GM12878 (cell line): ENCODE results near the gene DNMT1. TPM values are rescaled to one million over a fixed set of nuclear protein-coding genes. Genes with fewer than 3 reads are reported as not detected.

ENCODE experiments used
- BCL11A ChIP-seq: IDR thresholded peaks from 2 replicates; pipeline ENCODE4 v1.6.1; 2011; ENCODE audit warnings: low read depth, low read length
- CBFB ChIP-seq: IDR thresholded peaks from 2 replicates; pipeline ENCODE4 v1.6.1; 2016; ENCODE audit warnings: antibody characterized with exemption, low read depth
- CBX5 ChIP-seq: sonication (generic); IDR thresholded peaks from 2 replicates; pipeline ENCODE4 v1.6.1; 2016; ENCODE audit warnings: low read depth, moderate library complexity, mild to moderate bottlenecking, inconsistent platforms
- CHD2 ChIP-seq: IDR thresholded peaks from 2 replicates; pipeline ENCODE4 v1.6.1; 2011; ENCODE audit warnings: low read depth, low read length, improper control_type of control experiment, borderline replicate concordance
- CREB1 ChIP-seq: IDR thresholded peaks from 2 replicates; pipeline ENCODE4 v1.6.1; 2012; ENCODE audit warnings: low read depth, mild to moderate bottlenecking, inconsistent platforms
- CREM ChIP-seq: IDR thresholded peaks from 2 replicates; pipeline ENCODE4 v1.6.1; 2014; ENCODE audit warnings: antibody characterized with exemption, low read depth
- ETV6 ChIP-seq, 2 experiments: fragments of 450-650 bp in 1 of 2; IDR thresholded peaks in 1 of 2; conservative IDR thresholded peaks in 1 of 2; 2 replicates each; pipeline ENCODE4 v1.6.1; 2014; ENCODE audit warnings: antibody characterized with exemption in 1 of 2, borderline replicate concordance in 1 of 2, low read depth in 1 of 2, mild to moderate bottlenecking in 1 of 2, moderate library complexity in 1 of 2
- FOS ChIP-seq: IDR thresholded peaks from 3 replicates; pipeline ENCODE4 v1.6.1; 2011; ENCODE audit warnings: borderline replicate concordance; ENCODE audit not compliant: insufficient read length; ENCODE audit errors: extremely low read depth
- FOXK2 ChIP-seq: fragments of 450-650 bp; IDR thresholded peaks from 2 replicates; pipeline ENCODE4 v1.6.1; 2017; ENCODE audit warnings: mild to moderate bottlenecking, moderate library complexity
- MTA2 ChIP-seq: fragments of 450-650 bp; IDR thresholded peaks from 2 replicates; pipeline ENCODE4 v1.6.1; 2016; ENCODE audit warnings: low read depth, mild to moderate bottlenecking, moderate library complexity
- PML ChIP-seq: IDR thresholded peaks from 2 replicates; pipeline ENCODE4 v1.6.1; 2012; ENCODE audit warnings: low read length, inconsistent platforms
- RELA ChIP-seq: fragments of 450-650 bp; IDR thresholded peaks from 2 replicates; pipeline ENCODE4 v1.8.0; 2014; ENCODE audit warnings: borderline replicate concordance; ENCODE audit not compliant: partially characterized antibody
- TCF12 ChIP-seq: IDR thresholded peaks from 2 replicates; pipeline ENCODE4 v1.6.1; 2011; ENCODE audit warnings: low read depth, mild to moderate bottlenecking, low read length
- TCF7 ChIP-seq: IDR thresholded peaks from 2 replicates; pipeline ENCODE4 v1.6.1; 2014; ENCODE audit warnings: antibody characterized with exemption, borderline replicate concordance
- YY1 ChIP-seq: IDR thresholded peaks from 2 replicates; pipeline ENCODE4 v1.6.1; 2011; ENCODE audit warnings: low read depth, mild to moderate bottlenecking, low read length
- polyA plus RNA-seq, 11 experiments: library from polyadenylated mRNA; depleted of rRNA in 4 of 11; unstranded in 6 of 11; stranded (reverse) in 5 of 11; fragments of >200 nt; fragmentation: Nextera tagmentation in 4 of 11; fragmentation: Illumina TruSeq in 1 of 11; extraction: Ambion mirVana in 4 of 11; extraction: Trizol in 1 of 11; gene quantifications; 1 replicate in 1 of 11; 2 replicates in 10 of 11; pipeline versions ENCODE4 v1.2.1 to v1.2.3, GENCODE V29; 2011 to 2016; ENCODE audit warnings: inconsistent platforms in 2 of 11, missing spikeins in 2 of 11, low read depth in 1 of 11
- total RNA-seq, 4 experiments: library from RNA; depleted of rRNA in 3 of 4; stranded (reverse); fragments of >200 nt in 3 of 4; fragmentation: Illumina TruSeq in 1 of 4; extraction: Trizol in 1 of 4; gene quantifications; 2 replicates each; pipeline versions ENCODE4 v1.2.1 to v1.2.3, GENCODE V29; 2013 to 2021
- TF ChIP-seq, protein P1 (sequence below): fragments of 450-650 bp; IDR thresholded peaks from 2 replicates; pipeline ENCODE4 v1.6.1; 2017; ENCODE audit warnings: low read depth, mild to moderate bottlenecking, moderate library complexity
- TF ChIP-seq, protein P2 (sequence below): IDR thresholded peaks from 2 replicates; pipeline ENCODE4 v1.6.1; 2012; ENCODE audit warnings: low read length, inconsistent platforms
- TF ChIP-seq, protein P3 (sequence below): fragments of 150-350 bp; IDR thresholded peaks from 2 replicates; pipeline ENCODE4 v1.6.1; 2016; ENCODE audit warnings: low read depth, low read length
- TF ChIP-seq, protein P4 (sequence below): fragments of 450-650 bp; IDR thresholded peaks from 2 replicates; pipeline ENCODE4 v1.6.1; 2017; ENCODE audit warnings: mild to moderate bottlenecking, moderate library complexity

The DNMT1 gene
- total and polyA plus RNA-seq, 10 of the 15 experiments (the other 5 are each of a cell fraction or from before 2014, with no cell fraction given), result 70.0 to 290 (median 133) TPM

DNA sequence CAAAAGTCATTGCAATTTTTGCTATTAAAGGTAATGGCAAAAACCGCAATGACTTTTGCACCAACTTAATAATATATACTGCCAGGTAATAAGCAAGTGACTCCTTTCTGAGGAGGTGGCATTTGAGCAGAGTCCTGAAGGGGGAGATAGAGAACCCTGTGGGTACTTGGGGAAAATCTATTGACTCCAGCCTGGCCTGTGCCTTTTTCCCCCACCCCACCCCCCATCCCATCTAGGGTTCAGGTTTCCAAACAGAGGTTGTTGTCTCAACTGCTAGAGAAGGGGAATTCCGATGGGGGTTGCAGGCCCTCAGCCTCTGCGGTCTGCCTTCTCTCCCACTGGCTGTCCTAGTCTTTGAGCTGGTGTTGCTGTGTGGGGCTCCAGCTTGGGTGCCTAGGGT lies 24.9 kb upstream of the DNMT1 start (continued):
- TF ChIP-seq, protein P1, sequence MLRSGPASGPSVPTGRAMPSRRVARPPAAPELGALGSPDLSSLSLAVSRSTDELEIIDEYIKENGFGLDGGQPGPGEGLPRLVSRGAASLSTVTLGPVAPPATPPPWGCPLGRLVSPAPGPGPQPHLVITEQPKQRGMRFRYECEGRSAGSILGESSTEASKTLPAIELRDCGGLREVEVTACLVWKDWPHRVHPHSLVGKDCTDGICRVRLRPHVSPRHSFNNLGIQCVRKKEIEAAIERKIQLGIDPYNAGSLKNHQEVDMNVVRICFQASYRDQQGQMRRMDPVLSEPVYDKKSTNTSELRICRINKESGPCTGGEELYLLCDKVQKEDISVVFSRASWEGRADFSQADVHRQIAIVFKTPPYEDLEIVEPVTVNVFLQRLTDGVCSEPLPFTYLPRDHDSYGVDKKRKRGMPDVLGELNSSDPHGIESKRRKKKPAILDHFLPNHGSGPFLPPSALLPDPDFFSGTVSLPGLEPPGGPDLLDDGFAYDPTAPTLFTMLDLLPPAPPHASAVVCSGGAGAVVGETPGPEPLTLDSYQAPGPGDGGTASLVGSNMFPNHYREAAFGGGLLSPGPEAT, result peak; percentile 95
- TF ChIP-seq YY1 (0 out of 2 replicates have a peak, but pooled peaks have one; percentile 15), CREM (peak; percentile 63; the same call in 1 of the 2 replicates), PML (peak; percentile 49; the same call in 1 of the 2 replicates), TCF12 (peak; percentile 84), CBX5 (peak; percentile 89), CBFB (peak; percentile 72; the same call in 1 of the 2 replicates), MTA2 (0 out of 2 replicates have a peak, but pooled peaks have one; percentile 32), TCF7 (peak; percentile 23; the same call in 1 of the 2 replicates), CREB1 (peak; percentile 64), RELA (peak; percentile 99), BCL11A (peak; percentile 65), FOXK2 (no peak), CHD2 (peak; percentile 75), ETV6 (conservative IDR thresholded peaks at IDR 0.05 in 1 of 2, IDR thresholded peaks at IDR 0.05 in 1 of 2; ENCODE audit: borderline replicate concordance in 1 of 2, low read depth in 1 of 2) (peak in 1 of 2 experiments; percentile 15; a peak in 1 of 4 replicates), FOS (no peak)
- TF ChIP-seq, protein P2, sequence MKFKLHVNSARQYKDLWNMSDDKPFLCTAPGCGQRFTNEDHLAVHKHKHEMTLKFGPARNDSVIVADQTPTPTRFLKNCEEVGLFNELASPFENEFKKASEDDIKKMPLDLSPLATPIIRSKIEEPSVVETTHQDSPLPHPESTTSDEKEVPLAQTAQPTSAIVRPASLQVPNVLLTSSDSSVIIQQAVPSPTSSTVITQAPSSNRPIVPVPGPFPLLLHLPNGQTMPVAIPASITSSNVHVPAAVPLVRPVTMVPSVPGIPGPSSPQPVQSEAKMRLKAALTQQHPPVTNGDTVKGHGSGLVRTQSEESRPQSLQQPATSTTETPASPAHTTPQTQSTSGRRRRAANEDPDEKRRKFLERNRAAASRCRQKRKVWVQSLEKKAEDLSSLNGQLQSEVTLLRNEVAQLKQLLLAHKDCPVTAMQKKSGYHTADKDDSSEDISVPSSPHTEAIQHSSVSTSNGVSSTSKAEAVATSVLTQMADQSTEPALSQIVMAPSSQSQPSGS, result peak; percentile 68; the same call in 1 of the 2 replicates
- TF ChIP-seq, protein P3, sequence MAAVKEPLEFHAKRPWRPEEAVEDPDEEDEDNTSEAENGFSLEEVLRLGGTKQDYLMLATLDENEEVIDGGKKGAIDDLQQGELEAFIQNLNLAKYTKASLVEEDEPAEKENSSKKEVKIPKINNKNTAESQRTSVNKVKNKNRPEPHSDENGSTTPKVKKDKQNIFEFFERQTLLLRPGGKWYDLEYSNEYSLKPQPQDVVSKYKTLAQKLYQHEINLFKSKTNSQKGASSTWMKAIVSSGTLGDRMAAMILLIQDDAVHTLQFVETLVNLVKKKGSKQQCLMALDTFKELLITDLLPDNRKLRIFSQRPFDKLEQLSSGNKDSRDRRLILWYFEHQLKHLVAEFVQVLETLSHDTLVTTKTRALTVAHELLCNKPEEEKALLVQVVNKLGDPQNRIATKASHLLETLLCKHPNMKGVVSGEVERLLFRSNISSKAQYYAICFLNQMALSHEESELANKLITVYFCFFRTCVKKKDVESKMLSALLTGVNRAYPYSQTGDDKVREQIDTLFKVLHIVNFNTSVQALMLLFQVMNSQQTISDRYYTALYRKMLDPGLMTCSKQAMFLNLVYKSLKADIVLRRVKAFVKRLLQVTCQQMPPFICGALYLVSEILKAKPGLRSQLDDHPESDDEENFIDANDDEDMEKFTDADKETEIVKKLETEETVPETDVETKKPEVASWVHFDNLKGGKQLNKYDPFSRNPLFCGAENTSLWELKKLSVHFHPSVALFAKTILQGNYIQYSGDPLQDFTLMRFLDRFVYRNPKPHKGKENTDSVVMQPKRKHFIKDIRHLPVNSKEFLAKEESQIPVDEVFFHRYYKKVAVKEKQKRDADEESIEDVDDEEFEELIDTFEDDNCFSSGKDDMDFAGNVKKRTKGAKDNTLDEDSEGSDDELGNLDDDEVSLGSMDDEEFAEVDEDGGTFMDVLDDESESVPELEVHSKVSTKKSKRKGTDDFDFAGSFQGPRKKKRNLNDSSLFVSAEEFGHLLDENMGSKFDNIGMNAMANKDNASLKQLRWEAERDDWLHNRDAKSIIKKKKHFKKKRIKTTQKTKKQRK, result no peak
- TF ChIP-seq, protein P4, sequence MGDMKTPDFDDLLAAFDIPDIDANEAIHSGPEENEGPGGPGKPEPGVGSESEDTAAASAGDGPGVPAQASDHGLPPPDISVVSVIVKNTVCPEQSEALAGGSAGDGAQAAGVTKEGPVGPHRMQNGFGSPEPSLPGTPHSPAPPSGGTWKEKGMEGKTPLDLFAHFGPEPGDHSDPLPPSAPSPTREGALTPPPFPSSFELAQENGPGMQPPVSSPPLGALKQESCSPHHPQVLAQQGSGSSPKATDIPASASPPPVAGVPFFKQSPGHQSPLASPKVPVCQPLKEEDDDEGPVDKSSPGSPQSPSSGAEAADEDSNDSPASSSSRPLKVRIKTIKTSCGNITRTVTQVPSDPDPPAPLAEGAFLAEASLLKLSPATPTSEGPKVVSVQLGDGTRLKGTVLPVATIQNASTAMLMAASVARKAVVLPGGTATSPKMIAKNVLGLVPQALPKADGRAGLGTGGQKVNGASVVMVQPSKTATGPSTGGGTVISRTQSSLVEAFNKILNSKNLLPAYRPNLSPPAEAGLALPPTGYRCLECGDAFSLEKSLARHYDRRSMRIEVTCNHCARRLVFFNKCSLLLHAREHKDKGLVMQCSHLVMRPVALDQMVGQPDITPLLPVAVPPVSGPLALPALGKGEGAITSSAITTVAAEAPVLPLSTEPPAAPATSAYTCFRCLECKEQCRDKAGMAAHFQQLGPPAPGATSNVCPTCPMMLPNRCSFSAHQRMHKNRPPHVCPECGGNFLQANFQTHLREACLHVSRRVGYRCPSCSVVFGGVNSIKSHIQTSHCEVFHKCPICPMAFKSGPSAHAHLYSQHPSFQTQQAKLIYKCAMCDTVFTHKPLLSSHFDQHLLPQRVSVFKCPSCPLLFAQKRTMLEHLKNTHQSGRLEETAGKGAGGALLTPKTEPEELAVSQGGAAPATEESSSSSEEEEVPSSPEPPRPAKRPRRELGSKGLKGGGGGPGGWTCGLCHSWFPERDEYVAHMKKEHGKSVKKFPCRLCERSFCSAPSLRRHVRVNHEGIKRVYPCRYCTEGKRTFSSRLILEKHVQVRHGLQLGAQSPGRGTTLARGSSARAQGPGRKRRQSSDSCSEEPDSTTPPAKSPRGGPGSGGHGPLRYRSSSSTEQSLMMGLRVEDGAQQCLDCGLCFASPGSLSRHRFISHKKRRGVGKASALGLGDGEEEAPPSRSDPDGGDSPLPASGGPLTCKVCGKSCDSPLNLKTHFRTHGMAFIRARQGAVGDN, result 0 out of 2 replicates have a peak, but pooled peaks have one; percentile 20
